Measurements from ENCODE around the gene GGTA1.

GRCh38 chr9:121472446-121472845, 27.2 kb downstream of the GGTA1 start:
- TF ChIP-seq EZH2phosphoT487 (conservative IDR thresholded peaks at IDR 0.05; ENCODE audit: low read length) (no peak), CTCF (IDR thresholded peaks at IDR 0.05; ENCODE audit: insufficient read depth, low read length, poor library complexity, severe bottlenecking) (no peak)
